Hepatocyte (in vitro differentiated cells): ENCODE measurements around the gene EMSY.

ENCODE experiments used
- CTCF ChIP-seq: fragments of 200-600 bp; sonication (generic); IDR thresholded peaks from 2 replicates; pipeline ENCODE4 v1.5.1; 2016; ENCODE audit warnings: antibody characterized with exemption, mild to moderate bottlenecking; ENCODE audit not compliant: poor library complexity
- EZH2phosphoT487 ChIP-seq: fragments of 200-600 bp; sonication (generic); IDR thresholded peaks from one replicate; pipeline ENCODE4 v1.6.1; 2018; ENCODE audit warnings: antibody characterized with exemption, mild to moderate bottlenecking, low read depth, moderate library complexity; ENCODE audit not compliant: unreplicated experiment, severe bottlenecking

GRCh38 chr11:76491644-76492043 lies 46.8 kb downstream of the EMSY start:
- TF ChIP-seq CTCF (no peak), EZH2phosphoT487 (no peak)
